Activated effector memory CD4-positive, alpha-beta T cell treated with Interleukin-2 at 50 U/mL for 16 hours (primary cell): Measurements from ENCODE around the gene SPSB3.

ENCODE experiments used
- DNase-seq: peaks from one replicate; pipeline ENCODE4 v3.0.0-alpha.2; 2020

Gene SPSB3

DNA sequence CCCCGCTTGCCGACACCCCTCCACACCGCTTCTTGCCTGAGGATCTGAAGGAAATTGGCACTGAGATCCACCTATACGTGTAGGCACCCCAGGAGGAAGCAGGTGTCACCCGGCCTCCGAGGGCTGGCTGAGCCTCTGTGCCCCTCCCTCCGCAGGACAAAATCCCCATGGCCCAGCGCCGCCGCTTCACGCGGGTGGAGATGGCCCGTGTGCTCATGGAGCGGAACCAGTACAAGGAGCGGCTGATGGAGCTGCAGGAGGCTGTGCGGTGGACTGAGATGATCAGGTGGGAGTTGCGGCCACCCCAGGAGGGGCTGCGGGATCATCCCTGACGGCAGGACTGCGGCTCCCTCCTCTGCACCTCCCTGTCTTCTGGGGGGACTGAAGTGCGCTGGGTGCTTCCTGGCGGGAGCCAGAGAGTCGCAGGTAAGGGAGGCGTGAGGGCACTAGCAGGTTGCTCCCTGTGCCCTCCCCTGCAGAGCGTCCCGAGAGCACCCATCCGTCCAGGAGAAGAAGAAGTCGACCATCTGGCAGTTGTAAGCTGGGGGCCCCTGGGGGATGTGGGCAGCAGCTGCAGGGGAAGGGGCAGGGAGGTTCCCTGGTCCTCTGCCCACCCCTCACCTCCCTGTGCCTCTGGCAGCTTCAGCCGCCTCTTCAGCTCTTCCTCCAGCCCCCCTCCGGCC, 20.0 kb downstream of the SPSB3 start:
- no peak for DNase-seq

GRCh38 chr16:1761751-1762150, 20.6 kb downstream of the SPSB3 start:
- DNase-seq, result no peak

- DNase-seq, result no peak
These were observed 21.5 kb downstream of the SPSB3 start for GRCh38 chr16:1760911-1761310.

- DNase-seq, result no peak
These were observed 22.9 kb downstream of the SPSB3 start for GRCh38 chr16:1759511-1759910.

DNA sequence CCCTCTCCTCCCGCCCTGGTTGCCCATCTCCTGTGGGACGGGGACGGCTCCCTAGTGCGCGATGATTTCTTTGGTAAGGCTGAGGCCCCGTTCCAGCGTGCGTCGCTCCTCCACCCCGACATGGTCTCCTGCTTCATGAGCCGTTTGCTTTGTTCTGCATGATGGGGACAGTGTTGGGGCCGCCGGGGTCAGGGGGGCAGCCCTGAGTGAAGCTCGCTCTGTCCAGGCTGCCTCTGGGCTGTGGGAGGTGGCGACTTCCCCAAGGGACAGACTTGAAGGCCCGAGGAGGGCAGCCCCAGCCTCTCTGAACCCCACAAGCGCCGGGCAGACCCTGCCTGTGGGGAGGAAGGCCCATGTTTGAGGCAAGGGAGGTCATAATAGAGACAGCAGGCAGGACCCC, 23.4 kb downstream of the SPSB3 start:
- DNase-seq, result no peak

DNA sequence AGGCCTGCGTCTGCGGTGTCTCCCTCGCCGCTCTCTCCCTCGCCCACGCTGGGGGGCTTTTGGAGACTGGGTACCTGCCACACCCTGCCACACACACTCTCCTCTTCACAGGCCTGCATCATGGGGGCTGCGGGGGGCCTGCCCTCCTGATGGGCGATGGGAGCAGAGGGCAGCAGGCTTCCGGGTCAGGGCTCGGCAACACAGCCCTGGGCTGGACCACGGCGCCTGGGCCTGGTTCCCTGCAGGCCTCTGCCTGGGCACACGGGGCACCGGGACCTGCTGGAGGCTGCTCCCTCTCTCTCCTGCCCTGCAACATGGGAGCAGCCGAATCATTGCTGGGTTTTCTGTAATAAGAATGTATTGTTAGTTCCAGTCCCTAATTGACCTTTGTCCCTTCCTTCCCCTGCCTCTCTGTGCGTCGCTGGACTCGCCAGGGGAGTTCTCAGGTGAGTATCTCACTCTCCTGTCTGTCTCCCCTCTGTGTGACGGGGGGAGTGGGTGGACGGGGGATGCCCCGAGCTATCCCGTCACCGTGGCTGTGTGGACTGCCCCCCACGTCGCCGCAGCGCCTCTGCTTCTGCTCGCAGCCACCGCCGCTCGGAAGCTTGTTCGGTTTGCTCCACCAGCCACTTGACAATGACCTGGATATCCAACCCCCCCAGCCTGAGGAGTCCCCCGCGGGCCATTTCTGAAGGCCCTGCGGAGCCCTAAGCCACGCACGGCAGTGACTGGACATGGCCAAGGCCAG, 24.5 kb downstream of the SPSB3 start:
- no peak for DNase-seq

- DNase-seq, result no peak
These were observed 28.2 kb downstream of the SPSB3 start for GRCh38 chr16:1754204-1754603.

DNA sequence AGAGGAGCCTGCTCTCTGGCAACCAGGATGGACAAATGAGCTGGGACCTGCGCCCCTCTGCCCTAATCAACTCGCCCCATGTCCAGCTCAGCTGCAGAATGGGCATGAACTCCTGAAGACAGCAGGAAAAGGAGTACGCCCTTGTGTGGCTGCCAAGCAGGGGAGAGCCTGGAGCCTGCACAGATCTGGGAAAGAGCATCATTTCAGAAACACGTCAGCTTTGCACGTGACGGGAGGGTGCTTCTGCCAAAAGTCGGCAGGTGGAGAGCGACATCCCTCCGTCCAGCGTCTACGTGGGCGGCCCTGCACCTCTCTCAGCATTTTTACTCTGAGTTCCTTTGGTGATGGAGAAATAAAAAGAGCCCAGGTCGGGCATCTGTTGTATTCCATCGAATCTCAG, 29.5 kb downstream of the SPSB3 start:
- DNase-seq, result no peak

- DNase-seq, result no peak
These were observed 30.4 kb downstream of the SPSB3 start for GRCh38 chr16:1751946-1752345.

- DNase-seq, result no peak
These were observed 32.9 kb downstream of the SPSB3 start for GRCh38 chr16:1749152-1750117.

DNA sequence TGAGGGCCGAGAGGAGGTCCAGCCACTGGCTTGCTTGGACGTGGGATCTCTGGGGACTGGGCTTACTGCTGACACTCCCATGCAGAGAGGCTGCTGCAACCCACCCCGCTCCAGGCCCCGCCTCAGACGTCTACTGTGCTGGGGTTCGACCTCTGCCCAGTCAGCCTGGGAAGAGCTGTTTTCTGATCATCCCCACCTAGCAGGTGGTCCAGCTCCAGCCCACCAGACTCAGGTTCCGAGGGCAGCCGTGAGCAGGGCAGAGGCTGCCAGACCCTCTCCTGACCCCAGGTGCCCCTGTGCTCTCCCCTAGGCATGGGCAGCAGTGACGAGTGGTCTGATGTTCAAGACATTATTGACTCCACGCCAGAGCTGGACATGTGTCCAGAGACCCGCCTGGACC, 34.4 kb downstream of the SPSB3 start:
- DNase-seq, result no peak

DNA sequence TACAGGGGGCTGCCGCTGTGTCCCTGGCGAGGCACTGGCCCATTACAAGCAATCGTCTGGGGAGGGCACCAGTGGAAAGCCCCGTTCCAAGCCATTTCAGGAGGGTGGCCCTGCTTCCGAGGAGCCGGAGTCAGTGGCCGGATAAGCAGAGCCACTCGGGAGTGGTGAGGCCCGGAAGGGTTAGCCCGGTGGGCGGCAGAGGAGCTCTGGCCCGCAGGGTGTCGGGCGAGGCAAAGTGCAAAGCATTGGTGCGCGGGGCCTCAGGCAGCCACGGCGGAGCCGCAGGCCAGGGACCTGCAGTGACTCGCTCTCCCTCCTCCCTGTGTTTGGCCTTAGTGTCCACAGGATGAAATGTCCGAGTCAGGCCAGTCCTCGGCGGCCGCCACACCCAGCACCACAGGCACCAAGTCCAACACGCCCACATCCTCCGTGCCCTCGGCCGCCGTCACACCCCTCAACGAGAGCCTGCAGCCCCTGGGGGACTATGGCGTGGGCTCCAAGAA, 35.6 kb downstream of the SPSB3 start:
- DNase-seq, result no peak

GRCh38 chr16:1745900-1746692, 36.3 kb downstream of the SPSB3 start:
- DNase-seq, result no peak

DNA sequence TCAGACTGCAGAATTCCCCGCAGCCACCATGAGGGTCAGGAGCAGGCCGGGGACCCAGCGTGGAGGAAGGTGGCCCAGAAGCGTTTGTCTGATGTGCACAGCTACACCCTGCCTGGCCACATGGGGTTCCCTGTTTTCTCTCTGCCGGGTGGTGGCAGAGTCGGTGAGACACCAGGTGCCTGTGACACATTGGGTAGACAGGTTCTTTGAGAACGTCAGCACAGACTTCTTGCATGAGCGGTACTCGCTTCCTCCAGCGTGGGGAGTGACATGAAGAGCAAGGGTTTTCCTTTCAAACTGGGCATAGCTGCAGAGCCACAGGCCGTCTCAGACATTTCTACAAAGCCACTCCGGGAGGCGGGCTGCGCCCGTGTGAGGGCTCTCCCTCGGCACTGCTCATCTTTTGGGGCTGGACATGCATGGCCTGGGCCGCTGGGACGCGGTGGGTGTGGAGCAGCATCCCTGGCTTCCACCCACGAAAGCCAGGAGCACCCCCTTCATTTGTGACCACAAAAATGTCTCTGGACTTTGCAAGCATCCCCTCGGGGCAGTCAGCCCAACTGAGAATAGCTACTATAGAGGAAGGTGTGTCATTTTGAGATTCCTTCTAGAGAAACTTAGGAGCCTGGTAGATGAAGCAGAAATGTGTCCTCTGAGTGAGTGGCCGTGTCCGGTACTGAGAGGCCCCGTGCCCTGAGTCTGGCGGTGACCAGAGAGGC, 37.0 kb downstream of the SPSB3 start:
- no peak for DNase-seq

DNA sequence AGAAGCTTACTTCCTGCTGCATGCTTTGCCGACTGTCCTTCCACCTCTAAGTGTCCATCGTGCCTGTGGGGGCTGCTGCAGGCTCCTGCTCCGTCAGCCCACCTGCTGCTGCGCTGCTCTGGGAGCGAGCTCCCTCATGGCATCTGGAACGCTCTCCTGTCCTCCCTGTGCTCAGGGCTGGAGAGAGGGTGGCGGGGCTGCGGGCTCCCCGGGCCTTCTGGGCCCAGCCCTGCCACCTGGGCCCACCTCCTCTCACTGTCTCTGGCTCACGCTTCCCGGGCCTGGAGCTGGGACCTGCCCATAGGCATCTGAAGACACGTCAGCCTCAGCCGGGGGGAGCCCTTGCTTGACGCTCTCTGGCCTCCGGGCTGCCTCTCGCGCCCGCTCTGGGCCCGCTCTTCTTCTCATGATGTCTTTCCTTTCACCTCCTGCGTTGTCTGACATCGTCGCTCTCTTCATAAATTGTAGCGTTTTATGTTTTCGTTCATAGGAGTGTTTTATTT, 38.0 kb downstream of the SPSB3 start:
- DNase-seq, result no peak

- DNase-seq, result no peak
These were observed 38.7 kb downstream of the SPSB3 start for GRCh38 chr16:1743376-1744337.

GRCh38 chr16:1741553-1742165, 40.7 kb downstream of the SPSB3 start:
- no peak for DNase-seq

GRCh38 chr16:1740781-1741490, 41.4 kb downstream of the SPSB3 start:
- no peak for DNase-seq

- no peak for DNase-seq
These were observed 42.1 kb downstream of the SPSB3 start for GRCh38 chr16:1740234-1740633.
